Ammon's horn (tissue), 1 donor: ENCODE measurements around the gene ZNF25.
"Not testable (repeated sequence)": the region's sequence is repeated elsewhere in the genome, so short reads cannot be mapped to it uniquely, and the experiment has no call there.

Experiments used
- DNase-seq: peaks from one replicate; pipeline ENCODE4 v3.0.0-alpha.2; 2016; ENCODE audit warnings: low spot score

ZNF25 gene

DNA sequence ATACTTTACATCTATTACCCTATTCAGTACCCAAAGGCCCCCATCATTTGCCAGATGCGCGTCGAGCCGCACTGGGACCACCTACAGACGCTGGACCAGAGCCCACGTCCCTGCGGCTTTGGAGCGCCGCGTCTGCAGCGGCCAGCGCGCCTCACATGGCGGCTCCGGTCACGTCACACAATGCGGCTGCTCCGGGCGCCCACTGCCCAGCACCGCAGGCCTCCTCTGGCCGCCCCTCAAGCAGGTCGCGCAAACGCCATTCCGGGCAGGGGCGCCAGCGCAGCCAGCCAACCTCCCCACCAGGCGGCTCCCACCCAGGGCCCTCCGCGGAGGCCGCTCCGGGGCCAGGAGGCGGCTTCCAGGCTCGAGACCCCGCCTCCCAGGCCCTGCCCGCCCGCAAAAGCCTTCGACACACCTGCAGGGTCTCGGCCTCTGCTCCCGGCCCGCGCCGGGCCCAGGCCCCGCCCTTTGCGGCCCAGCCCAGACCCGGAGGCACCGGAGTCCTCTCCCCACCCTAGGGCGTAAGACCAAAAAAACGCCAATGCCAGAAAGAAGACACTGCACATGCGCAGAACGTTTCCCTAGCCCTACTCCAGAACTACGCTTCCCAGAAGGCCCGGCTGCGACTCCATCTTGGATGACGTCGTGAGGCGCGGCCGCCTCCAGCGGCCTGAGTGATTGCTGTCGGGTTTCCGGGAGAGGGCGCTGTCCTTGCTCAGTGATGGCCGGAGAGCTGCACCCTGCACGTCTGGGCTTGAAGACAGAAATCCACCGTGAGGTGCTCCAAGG, at the start of gene ZNF25:
ZNF25 (minus strand) TSS at position 557 of the 789 bp plus-strand sequence. CDS start 4,925 bp downstream, outside the sequence.
- DNase-seq, result peak; percentile 99

GRCh38 chr10:38025283-38025682, 48.8 kb upstream of the ZNF25 start:
- no peak for DNase-seq

DNA sequence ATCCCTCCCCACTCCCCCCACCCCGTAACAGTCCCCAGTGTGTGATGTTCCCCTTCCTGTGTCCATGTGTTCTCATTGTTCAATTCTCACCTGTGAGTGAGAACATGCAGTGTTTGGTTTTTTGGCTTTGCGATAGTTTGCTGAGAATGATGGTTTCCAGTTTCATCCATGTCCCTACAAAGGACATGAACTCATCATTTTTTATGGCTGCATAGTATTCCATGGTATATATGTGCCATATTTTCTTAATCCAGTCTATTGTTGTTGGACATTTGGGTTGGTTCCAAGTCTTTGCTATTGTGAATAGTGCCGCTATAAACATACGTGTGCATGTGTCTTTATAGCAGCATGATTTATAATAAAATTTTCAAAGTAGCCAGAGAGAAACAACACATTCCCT, 42.7 kb upstream of the ZNF25 start:
- DNase-seq, result not testable (repeated sequence)

DNA sequence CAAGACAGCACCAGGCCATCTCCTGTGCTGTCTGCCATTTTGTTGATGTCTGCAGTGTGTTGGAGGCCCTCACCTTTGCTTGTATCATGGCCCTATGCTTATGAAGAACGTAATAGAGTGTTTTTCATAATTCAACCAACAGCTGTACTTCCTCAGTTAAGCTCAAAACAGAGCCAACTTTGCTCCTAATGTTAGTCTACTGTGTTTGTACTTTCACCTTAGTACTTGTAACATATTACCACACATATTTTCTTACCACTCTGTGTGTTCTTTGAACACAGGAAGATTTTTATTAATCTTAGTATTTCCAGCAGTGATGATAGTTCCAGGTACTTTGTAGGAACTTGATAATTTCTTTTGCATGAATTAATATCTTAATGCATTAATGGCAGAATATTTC, 39.9 kb upstream of the ZNF25 start:
- no peak for DNase-seq

DNA sequence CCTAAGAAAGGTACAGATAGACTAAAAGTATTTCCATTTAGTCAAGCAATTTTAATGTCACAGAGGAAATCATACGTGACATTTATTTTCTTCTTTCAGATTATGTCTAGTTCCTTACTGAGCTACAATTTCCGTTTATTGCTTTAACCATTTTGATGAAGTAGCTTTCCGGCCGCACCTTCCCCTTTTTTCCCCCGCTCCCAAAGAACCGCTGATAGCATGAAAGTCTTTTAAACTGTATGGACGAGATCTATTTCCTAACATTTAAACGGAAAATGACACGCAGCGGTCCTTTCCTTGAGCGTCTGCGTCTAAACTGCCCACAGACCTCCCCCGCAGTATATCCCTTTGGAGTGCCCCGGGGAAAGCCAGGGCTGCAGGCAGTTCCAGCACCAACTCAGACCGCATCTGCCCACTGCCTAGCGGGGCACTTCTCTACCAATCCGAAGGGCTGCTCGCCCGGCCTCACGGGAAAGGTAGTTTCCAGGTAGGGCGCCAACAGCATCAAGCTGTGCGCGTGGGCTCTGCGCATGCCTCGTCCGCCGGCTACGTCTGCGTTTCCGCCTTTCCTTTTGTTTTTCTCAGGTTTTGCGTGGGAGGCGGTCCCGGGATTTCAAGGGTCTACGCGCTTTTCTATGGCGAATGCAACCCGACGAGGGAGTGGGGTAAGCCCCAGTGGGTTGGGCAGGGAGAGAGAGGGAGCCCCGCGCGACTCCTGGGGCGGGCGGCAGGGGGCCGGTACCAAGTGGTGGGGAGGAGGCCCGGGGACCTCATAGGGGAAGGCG, 33.9 kb upstream of the ZNF25 start, which contains the start of gene ZNF33A:
ZNF33A (plus strand) TSS at position 557 of the 785 bp plus-strand sequence. CDS start 1,667 bp downstream, outside the sequence.
- DNase-seq, result peak; percentile 96

DNA sequence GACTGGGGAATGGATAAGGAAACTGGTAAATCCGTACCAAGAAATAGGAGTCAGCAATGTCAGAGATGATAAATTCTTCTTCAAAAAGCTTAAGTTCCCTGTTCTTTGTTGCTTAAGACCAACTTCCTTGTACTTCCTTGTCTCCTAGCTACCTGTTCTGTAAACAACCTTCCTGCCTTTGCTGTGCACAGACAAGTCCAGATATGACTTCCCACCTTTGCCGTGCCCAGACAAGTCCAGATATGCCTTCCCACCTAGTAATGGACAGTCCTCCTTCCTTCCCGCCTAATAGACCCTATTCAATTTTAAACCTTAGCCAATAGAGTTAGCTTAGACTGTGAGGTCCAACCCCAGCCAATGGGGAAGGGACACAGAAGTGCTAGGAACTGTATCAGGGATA, 31.5 kb upstream of the ZNF25 start:
- no peak for DNase-seq

- DNase-seq, result no peak
These were observed 31.1 kb upstream of the ZNF25 start for GRCh38 chr10:38007551-38007950.

- DNase-seq, result no peak
These were observed 27.1 kb upstream of the ZNF25 start for GRCh38 chr10:38003588-38003987.

DNA sequence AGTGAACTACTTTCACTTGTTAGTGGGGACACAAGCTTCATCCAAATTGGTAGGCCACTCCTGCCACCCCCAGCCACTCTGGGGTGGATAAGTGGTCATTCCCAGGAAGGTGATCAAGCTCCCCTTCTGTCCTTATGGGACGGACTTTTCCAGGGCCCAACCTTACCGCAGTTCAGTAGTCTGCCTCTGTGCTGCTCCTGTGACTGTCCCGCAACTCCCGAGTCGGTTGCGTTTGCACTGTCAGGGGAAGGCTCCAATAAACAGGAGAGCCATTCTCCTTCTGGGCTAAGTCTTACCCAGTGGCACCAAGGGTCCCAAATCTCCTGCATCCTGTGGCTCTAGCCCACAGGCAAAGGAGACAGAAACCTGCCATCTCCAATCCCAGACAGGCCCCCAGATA, 26.6 kb upstream of the ZNF25 start:
- DNase-seq, result no peak

- DNase-seq, result not testable (repeated sequence)
These were observed 24.0 kb upstream of the ZNF25 start for GRCh38 chr10:38000474-38000873.

DNA sequence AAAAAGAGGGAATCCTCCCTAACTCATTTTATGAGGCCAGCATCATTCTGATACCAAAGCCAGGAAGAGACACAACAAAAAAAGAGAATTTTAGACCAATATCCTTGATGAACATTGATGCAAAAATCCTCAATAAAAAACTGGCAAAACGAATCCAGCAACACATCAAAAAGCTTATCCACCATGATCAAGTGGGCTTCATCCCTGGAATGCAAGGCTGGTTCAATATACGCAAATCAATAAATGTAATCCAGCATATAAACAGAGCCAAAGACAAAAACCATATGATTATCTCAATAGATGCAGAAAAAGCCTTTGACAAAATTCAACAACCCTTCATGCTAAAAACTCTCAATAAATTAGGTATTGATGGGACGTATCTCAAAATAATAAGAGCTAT, 22.5 kb upstream of the ZNF25 start:
- not testable (repeated sequence) for DNase-seq

GRCh38 chr10:37992083-37992482, 15.6 kb upstream of the ZNF25 start:
- DNase-seq, result no peak

DNA sequence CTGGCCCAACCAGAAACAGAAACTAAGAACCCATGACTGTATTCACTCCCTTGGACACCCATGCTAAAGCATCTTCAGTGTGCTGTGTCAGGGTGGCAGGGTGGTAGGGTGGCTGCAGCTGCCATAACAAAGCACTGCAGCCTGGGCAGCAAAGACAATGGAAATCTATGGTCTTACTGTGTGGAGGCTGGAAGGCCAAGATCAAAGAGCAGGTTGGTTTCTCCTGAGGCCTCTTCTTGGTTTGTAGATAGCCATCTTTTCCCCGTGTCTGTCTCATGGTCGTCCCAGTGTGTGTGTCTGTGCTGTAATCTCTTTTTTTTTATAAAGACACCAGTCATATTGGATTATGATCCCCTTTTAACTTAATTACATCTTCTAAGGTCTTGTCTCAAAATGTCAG, 15.2 kb upstream of the ZNF25 start:
- DNase-seq, result no peak

- DNase-seq, result no peak
These were observed 395 bp upstream of the ZNF25 start for GRCh38 chr10:37976880-37977203.

- DNase-seq, result peak; percentile 35
These were observed 951 bp downstream of the ZNF25 start for GRCh38 chr10:37975401-37975991.

DNA sequence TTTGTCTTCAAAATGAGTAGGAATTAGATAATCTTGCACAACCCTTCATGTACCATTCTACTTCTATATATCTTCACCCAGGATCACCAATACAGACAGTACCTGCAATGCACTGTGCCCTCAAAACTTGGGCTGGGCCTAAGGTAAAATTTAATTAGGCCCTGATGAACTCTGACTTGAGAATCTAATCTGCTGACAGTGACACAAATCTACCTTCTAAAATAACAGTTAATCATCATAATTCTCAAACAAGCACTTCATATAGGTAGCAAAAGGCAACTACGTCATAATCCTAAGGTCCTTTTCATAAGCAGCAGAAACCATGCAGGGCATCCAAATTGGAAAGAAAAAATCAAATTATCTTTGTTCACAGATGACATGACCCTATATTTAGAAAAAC, 4.1 kb downstream of the ZNF25 start:
- DNase-seq, result no peak

DNA sequence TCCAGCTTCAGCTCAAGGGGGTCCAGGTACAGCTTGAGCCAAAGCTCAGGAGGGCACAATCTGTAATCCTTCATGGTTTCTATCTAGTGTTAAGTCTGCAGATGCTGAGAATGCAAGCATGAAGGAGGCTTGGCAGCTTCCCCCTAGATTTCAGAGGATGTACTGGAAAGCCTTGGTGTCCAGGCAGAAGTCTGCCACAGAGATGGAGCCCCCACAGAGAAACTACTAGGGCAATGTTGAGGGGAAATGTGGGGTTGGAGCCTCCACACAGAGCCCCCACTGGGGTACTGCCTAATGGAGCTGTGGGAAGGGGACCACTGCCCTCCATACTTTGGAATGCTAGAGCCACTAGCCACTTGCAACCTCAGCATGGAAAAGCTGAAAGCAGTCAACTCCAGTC, 11.4 kb downstream of the ZNF25 start:
- no peak for DNase-seq

DNA sequence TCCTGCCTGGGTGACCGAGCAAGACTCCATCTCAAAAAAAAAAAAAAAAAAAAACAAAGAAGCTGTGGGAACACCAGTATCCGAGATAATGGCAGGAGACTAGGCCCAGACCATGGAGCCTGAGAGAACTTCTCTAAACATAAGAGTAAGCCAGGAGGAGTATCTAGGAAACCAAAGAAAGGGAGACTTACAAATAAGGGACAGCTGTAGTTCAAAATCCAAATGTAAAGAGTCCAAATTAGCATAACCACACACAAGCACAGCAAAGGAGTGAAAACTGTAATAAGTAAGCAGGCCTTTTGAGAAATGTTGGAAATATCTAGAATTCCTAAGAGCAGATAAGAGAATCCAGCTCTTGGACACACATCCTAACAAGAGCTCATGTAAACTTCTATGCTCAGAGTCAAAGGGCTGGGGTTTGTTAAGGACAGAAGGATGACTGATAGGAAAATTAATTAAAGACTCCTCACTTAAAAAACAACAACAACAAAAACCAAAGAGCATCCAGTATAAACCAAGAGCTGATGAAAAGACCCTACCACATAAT, 15.8 kb downstream of the ZNF25 start:
- no peak for DNase-seq

GRCh38 chr10:37957841-37958240, 18.6 kb downstream of the ZNF25 start:
- DNase-seq, result no peak

DNA sequence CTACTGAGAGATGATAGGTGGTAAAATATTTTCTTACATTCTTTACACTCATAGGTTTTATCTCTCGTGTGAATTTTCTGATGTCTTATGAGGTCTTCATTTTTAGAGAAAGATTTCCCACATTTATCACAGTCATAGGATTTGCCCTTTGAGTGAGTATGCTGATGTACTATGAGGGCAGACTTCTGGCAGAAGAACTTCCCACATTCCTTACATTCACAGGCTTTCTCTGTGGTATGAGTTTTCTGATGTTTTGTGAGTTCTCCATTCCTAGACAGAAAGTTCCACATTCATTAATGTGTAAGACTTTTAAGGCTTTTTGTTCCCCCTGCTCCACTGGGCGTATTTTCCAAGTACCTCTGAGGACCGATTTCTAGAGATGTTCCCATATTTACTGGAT, 23.5 kb downstream of the ZNF25 start:
- DNase-seq, result no peak

DNA sequence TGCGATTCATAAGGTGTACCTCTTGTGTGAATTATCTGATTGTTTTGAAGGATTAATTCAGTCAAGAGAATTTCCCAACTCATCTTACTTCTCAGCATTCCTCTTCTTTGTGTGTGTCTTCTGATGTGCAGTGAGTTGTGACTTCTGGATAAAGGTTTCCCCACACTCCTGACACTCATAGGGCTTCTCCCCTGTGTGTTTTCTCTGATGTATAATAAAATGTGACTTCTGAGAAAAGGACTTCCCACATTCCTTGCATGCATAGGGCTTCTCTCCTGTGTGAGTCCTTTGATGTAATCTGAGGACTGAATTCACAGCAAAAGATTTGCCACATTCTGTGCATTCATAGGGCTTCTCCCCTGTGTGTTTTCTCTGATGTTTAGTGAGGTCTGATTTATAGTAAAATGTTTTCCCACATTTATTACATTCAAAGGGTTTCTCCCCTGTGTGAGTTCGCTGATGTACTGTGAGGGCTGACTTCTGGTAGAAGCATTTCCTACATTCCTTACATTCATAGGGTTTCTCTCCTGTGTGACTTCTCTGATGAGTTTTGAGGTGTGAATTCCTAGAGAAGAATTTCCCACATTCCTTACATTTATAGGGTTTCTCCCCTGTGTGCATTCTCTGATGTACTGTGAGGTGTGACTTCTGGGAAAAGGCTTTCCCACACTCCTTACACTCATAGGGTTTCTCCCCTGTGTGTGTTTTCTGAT, 24.2 kb downstream of the ZNF25 start:
- DNase-seq, result no peak

- DNase-seq, result no peak
These were observed 28.2 kb downstream of the ZNF25 start for GRCh38 chr10:37948210-37948609.
